ENCODE measurements around the gene ADARB1.

DNA sequence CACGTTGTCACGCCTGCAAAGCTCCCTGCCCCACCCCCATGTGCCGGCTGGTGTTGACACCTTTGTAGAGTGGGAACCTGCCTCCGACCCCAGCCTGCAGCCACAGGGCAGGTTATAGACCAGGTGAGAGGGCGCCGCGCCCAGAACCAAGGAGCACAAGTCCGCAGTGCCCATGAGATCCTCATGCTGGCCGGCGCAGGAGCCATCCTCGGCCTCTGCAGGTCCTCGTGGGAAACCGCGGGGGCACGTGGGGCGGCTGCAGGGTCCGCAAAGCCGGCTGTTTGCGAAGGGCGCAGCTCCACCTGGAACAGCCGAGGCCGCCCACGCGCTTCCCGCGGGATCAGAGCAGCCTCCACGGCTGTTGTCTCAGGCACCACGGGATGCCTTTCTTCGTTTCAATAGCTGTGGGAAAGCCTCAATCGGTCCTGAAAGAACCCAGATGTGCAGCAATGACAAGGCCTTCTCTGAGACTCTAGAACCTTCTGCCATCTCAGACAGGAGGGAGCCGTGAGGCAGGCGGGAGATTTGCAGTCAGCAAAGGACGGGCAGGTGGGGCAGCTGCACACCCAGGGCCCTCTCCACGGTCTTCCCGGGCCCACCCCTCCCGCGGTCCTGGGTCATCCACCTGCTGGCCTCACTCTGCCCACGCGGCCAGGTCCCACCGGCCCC lies 183.4 kb downstream of the ADARB1 start:
- TF ChIP-seq, protein P1, sequence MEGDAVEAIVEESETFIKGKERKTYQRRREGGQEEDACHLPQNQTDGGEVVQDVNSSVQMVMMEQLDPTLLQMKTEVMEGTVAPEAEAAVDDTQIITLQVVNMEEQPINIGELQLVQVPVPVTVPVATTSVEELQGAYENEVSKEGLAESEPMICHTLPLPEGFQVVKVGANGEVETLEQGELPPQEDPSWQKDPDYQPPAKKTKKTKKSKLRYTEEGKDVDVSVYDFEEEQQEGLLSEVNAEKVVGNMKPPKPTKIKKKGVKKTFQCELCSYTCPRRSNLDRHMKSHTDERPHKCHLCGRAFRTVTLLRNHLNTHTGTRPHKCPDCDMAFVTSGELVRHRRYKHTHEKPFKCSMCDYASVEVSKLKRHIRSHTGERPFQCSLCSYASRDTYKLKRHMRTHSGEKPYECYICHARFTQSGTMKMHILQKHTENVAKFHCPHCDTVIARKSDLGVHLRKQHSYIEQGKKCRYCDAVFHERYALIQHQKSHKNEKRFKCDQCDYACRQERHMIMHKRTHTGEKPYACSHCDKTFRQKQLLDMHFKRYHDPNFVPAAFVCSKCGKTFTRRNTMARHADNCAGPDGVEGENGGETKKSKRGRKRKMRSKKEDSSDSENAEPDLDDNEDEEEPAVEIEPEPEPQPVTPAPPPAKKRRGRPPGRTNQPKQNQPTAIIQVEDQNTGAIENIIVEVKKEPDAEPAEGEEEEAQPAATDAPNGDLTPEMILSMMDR (IDR thresholded peaks at IDR 0.05; ENCODE audit: insufficient read depth, low read depth, low read length), result no peak
- no peak for TF ChIP-seq EZH2 (IDR thresholded peaks at IDR 0.05; ENCODE audit: insufficient read depth, low read length)

Data from astrocyte (in vitro differentiated cells and primary cell).